OCI-LY3 (cell line): Measurements from ENCODE around the gene ITPR1.

ENCODE experiments used
- H2AFZ ChIP-seq: fragments of 200-600, 300-600 bp; shearing (Covaris generic); 2 replicates; pipeline ENCODE4 v1.6.0; 2014; ENCODE audit warnings: antibody characterized with exemption, low read depth, low read length
- H3K27ac ChIP-seq: fragments of 200-600, 300-600 bp; sonication (generic); 2 replicates; pipeline ENCODE4 v1.5.1; 2014; ENCODE audit warnings: mild to moderate bottlenecking, low read length, moderate library complexity, mixed read lengths
- H3K27me3 ChIP-seq: fragments of 200-600, 300-600 bp; sonication (generic); 2 replicates; pipeline ENCODE4 v1.6.1; 2014; ENCODE audit warnings: low read depth, low read length, mixed read lengths
- H3K36me3 ChIP-seq: fragments of 200-600, 300-600 bp; sonication (generic); replicated peaks from 2 replicates; pipeline ENCODE3; 2014; ENCODE audit warnings: low read depth, low read length, mixed read lengths
- H3K4me1 ChIP-seq: fragments of 300-600, 200-600 bp; sonication (generic); 2 replicates; pipeline ENCODE4 v1.6.1; 2014; ENCODE audit warnings: low read length, mixed read lengths
- H3K4me2 ChIP-seq: fragments of 200-600, 300-600 bp; sonication (generic); 2 replicates; pipeline ENCODE4 v1.6.1; 2014; ENCODE audit warnings: low read length, mixed read lengths
- H3K4me3 ChIP-seq: fragments of 300-600, 200-600 bp; sonication (generic); 2 replicates; pipeline ENCODE4 v1.5.1; 2014; ENCODE audit warnings: antibody characterized with exemption, mild to moderate bottlenecking, low read length, moderate library complexity
- H3K79me2 ChIP-seq: fragments of 300-600, 200-600 bp; shearing (Covaris generic); 2 replicates; pipeline ENCODE4 v1.6.1; 2014; ENCODE audit warnings: mild to moderate bottlenecking, low read length, mixed read lengths
- H3K9ac ChIP-seq: fragments of 300-600, 200-600 bp; shearing (Covaris generic); 2 replicates; pipeline ENCODE4 v1.6.0; 2014; ENCODE audit warnings: mild to moderate bottlenecking, low read length, moderate library complexity
- H3K9me3 ChIP-seq: fragments of 200-600, 300-600 bp; shearing (Covaris generic); 2 replicates; pipeline ENCODE4 v1.6.1; 2014; ENCODE audit warnings: low read length, mixed read lengths; ENCODE audit not compliant: insufficient read depth
- H4K20me1 ChIP-seq: fragments of 200-600, 300-600 bp; sonication (generic); 2 replicates; pipeline ENCODE4 v1.6.1; 2016; ENCODE audit warnings: low read length, mixed read lengths; ENCODE audit not compliant: insufficient read depth
- EZH2phosphoT487 ChIP-seq: fragments of 200-600 bp; shearing (Covaris generic); IDR thresholded peaks from 2 replicates; pipeline ENCODE4 v1.6.1; 2018; ENCODE audit warnings: antibody characterized with exemption, mixed run types, low read depth
- TF ChIP-seq, protein P1 (sequence below): fragments of 200-600, 300-600 bp; sonication (generic); IDR thresholded peaks from 2 replicates; pipeline ENCODE4 v1.5.1; 2014; ENCODE audit warnings: antibody characterized with exemption, low read length, low read depth

ITPR1 gene

DNA sequence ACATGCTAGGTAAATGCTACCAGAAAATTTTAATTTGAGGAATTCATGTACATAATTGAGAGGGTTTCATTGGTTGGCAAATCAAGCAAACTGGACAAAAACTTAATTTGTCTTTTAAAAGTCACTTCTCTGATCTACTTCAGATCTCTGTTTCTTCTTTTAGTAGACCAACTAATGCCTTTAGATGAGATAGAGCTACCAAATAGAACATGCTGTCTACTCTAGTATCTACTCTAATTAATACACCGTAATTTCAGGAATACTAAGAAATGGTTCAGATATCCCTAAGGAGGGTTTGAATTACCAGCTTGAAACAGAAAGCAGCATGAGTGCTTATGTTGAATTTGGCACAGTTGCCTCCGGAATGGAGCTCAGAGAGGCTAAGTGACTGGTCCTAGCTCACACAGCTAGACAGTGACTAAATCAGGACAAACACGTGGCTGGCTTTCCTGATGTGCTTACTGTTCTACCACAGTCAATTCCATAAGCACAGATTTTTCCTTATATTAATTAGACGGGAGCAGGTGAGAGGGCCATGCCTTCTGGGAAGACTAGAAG is 225.1 kb downstream of the ITPR1 start:
- Histone ChIP-seq H2AFZ (no peak overlapping the region), H3K79me2 (no peaks in the 10 kb centered on the region), H4K20me1 (no peaks in the 10 kb centered on the region; the same call in 1 of the 2 replicates), H3K36me3 (no peaks in the 10 kb centered on the region), H3K9ac (no peak overlapping the region), H3K27ac (no peak overlapping the region), H3K9me3 (no peaks in the 10 kb centered on the region), H3K27me3 (peaks cover 16% of the 10 kb centered on the region; the same call in 1 of the 2 replicates), H3K4me3 (no peak overlapping the region), H3K4me2 (no peak overlapping the region), H3K4me1 (no peaks in the 10 kb centered on the region)
- no peak for TF ChIP-seq EZH2phosphoT487
- TF ChIP-seq, protein P1, sequence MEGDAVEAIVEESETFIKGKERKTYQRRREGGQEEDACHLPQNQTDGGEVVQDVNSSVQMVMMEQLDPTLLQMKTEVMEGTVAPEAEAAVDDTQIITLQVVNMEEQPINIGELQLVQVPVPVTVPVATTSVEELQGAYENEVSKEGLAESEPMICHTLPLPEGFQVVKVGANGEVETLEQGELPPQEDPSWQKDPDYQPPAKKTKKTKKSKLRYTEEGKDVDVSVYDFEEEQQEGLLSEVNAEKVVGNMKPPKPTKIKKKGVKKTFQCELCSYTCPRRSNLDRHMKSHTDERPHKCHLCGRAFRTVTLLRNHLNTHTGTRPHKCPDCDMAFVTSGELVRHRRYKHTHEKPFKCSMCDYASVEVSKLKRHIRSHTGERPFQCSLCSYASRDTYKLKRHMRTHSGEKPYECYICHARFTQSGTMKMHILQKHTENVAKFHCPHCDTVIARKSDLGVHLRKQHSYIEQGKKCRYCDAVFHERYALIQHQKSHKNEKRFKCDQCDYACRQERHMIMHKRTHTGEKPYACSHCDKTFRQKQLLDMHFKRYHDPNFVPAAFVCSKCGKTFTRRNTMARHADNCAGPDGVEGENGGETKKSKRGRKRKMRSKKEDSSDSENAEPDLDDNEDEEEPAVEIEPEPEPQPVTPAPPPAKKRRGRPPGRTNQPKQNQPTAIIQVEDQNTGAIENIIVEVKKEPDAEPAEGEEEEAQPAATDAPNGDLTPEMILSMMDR = no peak

DNA sequence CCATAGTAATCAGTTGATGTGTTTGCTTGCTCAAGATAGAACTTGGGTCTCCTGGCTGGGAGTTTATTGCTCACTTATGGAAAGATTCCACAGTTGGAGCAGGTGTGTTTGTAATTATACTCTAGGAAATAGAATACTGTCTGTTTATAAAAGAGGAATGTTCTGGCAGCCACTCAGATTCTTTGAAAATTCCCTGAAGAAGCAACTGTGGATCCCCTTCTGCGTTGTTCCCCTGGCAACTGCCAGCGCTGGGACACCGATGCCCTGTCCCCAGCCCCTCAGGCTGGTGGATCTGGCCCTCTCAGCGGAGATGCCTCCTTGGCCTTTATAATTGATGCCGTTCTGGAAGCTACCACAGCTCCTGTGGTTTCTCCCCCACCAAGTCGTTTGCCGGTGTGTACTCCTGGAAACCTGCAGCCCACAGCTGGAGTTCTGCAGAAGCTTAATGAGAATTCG is 225.9 kb downstream of the ITPR1 start:
- no peaks in the 10 kb centered on the region for H3K4me1 ChIP-seq

DNA sequence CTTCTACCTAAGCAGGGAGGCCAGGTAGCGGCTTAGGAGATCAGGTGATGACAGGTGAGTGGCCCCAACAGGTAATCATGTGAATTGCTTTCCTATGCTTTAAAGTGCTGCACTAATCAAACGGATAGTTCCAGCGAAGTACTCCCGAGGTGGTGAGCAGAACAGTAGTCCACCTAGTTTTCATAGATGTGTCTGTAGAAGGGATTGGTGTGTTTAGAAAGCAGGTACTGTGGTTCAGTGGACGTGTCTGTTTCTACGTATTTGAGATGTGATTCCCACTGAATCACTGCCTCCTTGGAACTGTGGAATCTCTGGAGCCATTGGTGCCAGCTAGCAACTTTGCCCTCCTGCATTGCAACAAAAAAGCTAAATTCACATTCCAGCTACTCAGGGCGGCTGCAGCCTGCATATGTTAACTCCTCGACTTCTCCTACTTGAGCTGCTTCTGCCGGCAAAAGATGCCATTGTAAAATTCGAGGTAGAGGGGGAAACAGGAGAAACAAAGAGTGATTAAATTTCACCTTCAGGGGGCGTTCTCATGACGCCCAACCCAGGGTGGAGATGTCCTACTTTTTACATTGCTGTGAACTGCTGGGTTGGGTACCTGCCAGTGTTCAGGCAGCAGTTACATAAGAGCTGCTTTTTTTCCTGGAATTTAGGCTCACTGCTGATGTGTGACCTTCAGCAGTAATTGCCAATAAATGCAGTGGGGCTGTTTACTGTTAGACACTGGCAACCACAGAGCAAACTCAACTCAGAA is 227.3 kb downstream of the ITPR1 start:
- Histone ChIP-seq H3K4me1 (no peaks in the 10 kb centered on the region), H4K20me1 (no peaks in the 10 kb centered on the region; the same call in 1 of the 2 replicates), H3K9ac (no peak overlapping the region), H3K36me3 (no peaks in the 10 kb centered on the region), H3K4me2 (no peak overlapping the region), H3K27ac (no peak overlapping the region), H3K4me3 (no peak overlapping the region), H3K79me2 (no peaks in the 10 kb centered on the region), H2AFZ (no peak overlapping the region), H3K9me3 (no peaks in the 10 kb centered on the region), H3K27me3 (peaks cover 16% of the 10 kb centered on the region; the same call in 1 of the 2 replicates)
- TF ChIP-seq EZH2phosphoT487 = no peak
- TF ChIP-seq, protein P1 = peak; percentile 65

More for the DNA sequence above, 225.9 kb downstream of the ITPR1 start:
- Histone ChIP-seq H3K27ac (no peak overlapping the region), H3K27me3 (peaks cover 16% of the 10 kb centered on the region; the same call in 1 of the 2 replicates), H4K20me1 (no peaks in the 10 kb centered on the region; the same call in 1 of the 2 replicates), H3K9me3 (no peaks in the 10 kb centered on the region), H2AFZ (no peak overlapping the region), H3K79me2 (no peaks in the 10 kb centered on the region), H3K36me3 (no peaks in the 10 kb centered on the region), H3K4me3 (no peak overlapping the region), H3K9ac (no peak overlapping the region), H3K4me2 (no peak overlapping the region)
- TF ChIP-seq EZH2phosphoT487 = no peak
- TF ChIP-seq, protein P1 = no peak

DNA sequence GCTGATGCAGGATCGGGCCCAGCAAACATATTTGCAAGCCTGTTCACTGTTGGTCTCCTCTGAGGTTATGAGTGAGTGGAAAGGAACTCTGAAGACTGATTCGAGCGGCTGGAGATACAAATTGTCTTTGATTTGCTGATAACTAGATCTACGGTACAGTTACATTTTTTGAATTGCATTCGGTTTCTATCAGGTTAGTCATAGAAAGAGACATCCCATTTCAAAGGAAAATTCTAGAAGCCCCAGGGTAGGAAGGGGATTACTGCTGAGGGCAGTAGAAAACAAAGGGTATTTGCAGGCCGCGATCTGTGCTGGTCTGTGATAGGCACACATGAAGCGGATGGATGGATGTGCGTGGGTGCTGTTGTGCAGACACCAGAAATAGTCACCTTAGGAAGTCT is 228.4 kb downstream of the ITPR1 start:
- Histone ChIP-seq H3K9ac (no peak overlapping the region), H3K27ac (no peak overlapping the region), H3K27me3 (peaks cover 16% of the 10 kb centered on the region; the same call in 1 of the 2 replicates), H3K4me3 (no peak overlapping the region), H3K4me1 (no peaks in the 10 kb centered on the region), H2AFZ (no peak overlapping the region), H3K79me2 (no peaks in the 10 kb centered on the region), H3K9me3 (no peaks in the 10 kb centered on the region), H3K4me2 (no peak overlapping the region), H3K36me3 (no peaks in the 10 kb centered on the region), H4K20me1 (no peaks in the 10 kb centered on the region; the same call in 1 of the 2 replicates)
- TF ChIP-seq, protein P1 = no peak
- no peak for TF ChIP-seq EZH2phosphoT487
